Measurements from ENCODE around the gene ENTPD1.
"Not testable (repeated sequence)": the region's sequence is repeated elsewhere in the genome, so short reads cannot be mapped to it uniquely, and the experiment has no call there.

Gene ENTPD1

GRCh38 chr10:95758351-95759025 lies 2.5 kb downstream of the ENTPD1 start:
- DNase-seq (ENCODE audit: low read depth, low spot score) = no peak

GRCh38 chr10:95759233-95759826 lies 3.4 kb downstream of the ENTPD1 start:
- DNase-seq (ENCODE audit: low read depth, low spot score) = no peak

GRCh38 chr10:95761939-95762492 lies 6.1 kb downstream of the ENTPD1 start:
- no peak for DNase-seq (ENCODE audit: low read depth, low spot score)

GRCh38 chr10:95767884-95768556 lies 12.1 kb downstream of the ENTPD1 start:
- DNase-seq (ENCODE audit: low read depth, low spot score) = no peak

- no peak for DNase-seq (ENCODE audit: low read depth, low spot score)
Observed at GRCh38 chr10:95770084-95770720, 14.2 kb downstream of the ENTPD1 start.

GRCh38 chr10:95773454-95773853 lies 17.5 kb downstream of the ENTPD1 start:
- not testable (repeated sequence) for DNase-seq (ENCODE audit: low read depth, low spot score)

- DNase-seq (ENCODE audit: low read depth, low spot score) = not testable (repeated sequence)
Observed at GRCh38 chr10:95777638-95778037, 21.7 kb downstream of the ENTPD1 start.

GRCh38 chr10:95782318-95782717 lies 26.4 kb downstream of the ENTPD1 start:
- DNase-seq (ENCODE audit: low read depth, low spot score) = no peak

GRCh38 chr10:95783741-95784140 lies 27.8 kb downstream of the ENTPD1 start:
- DNase-seq (ENCODE audit: low read depth, low spot score) = no peak

- DNase-seq (ENCODE audit: low read depth, low spot score) = no peak
Observed at GRCh38 chr10:95784279-95784913, 28.4 kb downstream of the ENTPD1 start.

- no peak for DNase-seq (ENCODE audit: low read depth, low spot score)
Observed at GRCh38 chr10:95785317-95785716, 29.4 kb downstream of the ENTPD1 start.

GRCh38 chr10:95785942-95786669 lies 30.1 kb downstream of the ENTPD1 start:
- DNase-seq (ENCODE audit: low read depth, low spot score) = no peak

GRCh38 chr10:95787447-95787846 lies 31.5 kb downstream of the ENTPD1 start:
- DNase-seq (ENCODE audit: low read depth, low spot score) = no peak

- DNase-seq (ENCODE audit: low read depth, low spot score) = no peak
Observed at GRCh38 chr10:95788830-95789229, 32.9 kb downstream of the ENTPD1 start.

GRCh38 chr10:95789902-95790301 lies 33.9 kb downstream of the ENTPD1 start:
- DNase-seq (ENCODE audit: low read depth, low spot score) = no peak

- no peak for DNase-seq (ENCODE audit: low read depth, low spot score)
Observed at GRCh38 chr10:95790982-95791381, 35.0 kb downstream of the ENTPD1 start.

- DNase-seq (ENCODE audit: low read depth, low spot score) = no peak
Observed at GRCh38 chr10:95791425-95791979, 35.5 kb downstream of the ENTPD1 start.

GRCh38 chr10:95792211-95792780 lies 36.3 kb downstream of the ENTPD1 start:
- DNase-seq (ENCODE audit: low read depth, low spot score) = no peak

GRCh38 chr10:95792874-95793285 lies 36.9 kb downstream of the ENTPD1 start:
- DNase-seq (ENCODE audit: low read depth, low spot score) = no peak

- no peak for DNase-seq (ENCODE audit: low read depth, low spot score)
Observed at GRCh38 chr10:95793401-95794045, 37.6 kb downstream of the ENTPD1 start.

Data from activated CD4-positive, CD25-positive, alpha-beta regulatory T cell treated with anti-CD3 and anti-CD28 coated beads, Interleukin-2, amount 50 U/mL, for 16 hours (primary cell).